ENCODE results near the gene ZSWIM8.

- TF ChIP-seq POLR2A (IDR thresholded peaks at IDR 0.05): no peak
- TF ChIP-seq, protein P1, sequence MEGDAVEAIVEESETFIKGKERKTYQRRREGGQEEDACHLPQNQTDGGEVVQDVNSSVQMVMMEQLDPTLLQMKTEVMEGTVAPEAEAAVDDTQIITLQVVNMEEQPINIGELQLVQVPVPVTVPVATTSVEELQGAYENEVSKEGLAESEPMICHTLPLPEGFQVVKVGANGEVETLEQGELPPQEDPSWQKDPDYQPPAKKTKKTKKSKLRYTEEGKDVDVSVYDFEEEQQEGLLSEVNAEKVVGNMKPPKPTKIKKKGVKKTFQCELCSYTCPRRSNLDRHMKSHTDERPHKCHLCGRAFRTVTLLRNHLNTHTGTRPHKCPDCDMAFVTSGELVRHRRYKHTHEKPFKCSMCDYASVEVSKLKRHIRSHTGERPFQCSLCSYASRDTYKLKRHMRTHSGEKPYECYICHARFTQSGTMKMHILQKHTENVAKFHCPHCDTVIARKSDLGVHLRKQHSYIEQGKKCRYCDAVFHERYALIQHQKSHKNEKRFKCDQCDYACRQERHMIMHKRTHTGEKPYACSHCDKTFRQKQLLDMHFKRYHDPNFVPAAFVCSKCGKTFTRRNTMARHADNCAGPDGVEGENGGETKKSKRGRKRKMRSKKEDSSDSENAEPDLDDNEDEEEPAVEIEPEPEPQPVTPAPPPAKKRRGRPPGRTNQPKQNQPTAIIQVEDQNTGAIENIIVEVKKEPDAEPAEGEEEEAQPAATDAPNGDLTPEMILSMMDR (IDR thresholded peaks at IDR 0.05): no peak
Measured at GRCh38 chr10:73808021-73808815, 22.8 kb downstream of the ZSWIM8 start.
